Measurements from ENCODE around the gene MESD.

DNA sequence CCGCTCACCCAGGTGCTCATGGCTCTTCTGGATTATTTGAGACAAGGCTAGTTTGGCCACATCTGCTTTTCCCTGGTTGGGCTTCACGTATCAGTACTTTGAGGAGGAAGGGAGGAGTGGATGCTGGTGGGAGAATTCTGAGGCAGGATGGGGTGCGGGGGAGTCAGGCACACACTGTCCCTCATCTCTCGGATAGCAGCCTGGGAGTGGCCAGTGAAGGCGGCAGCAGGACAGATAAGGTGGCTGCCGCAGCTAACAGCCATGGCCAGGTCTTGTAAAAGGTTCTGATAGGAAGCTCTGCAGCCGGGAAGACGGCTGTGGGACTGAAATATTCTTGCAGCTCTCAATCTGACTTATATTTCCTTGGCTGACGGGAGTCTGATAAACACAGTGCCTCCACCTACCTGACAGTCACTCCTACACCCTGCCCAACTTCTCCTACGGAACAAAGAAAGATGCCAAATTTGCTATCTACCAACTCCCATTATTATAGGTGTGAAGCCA is 87.3 kb downstream of the MESD start:
- TF ChIP-seq CTCF (conservative IDR thresholded peaks at IDR 0.05) (no peak), EZH2 (IDR thresholded peaks at IDR 0.05; ENCODE audit: low read depth) (no peak)

Measured in PC-9 (cell line).